Type B pancreatic cell (in vitro differentiated cells): Measurements from ENCODE around the gene FBXO17. TPM values are rescaled to one million over a fixed set of nuclear protein-coding genes. Genes with fewer than 3 reads are reported as not detected.

ENCODE experiments used
- DNase-seq: peaks from one replicate; pipeline ENCODE4 v3.0.0; 2021; ENCODE audit warnings: mixed read lengths; ENCODE audit not compliant: unreplicated experiment; ENCODE audit errors: extremely low spot score
- H3K27ac Mint-ChIP-seq: 2 replicates; pipeline ENCODE4 v1.8.0; 2021; ENCODE audit warnings: mild to moderate bottlenecking, mixed read lengths
- H3K27me3 Mint-ChIP-seq: 2 replicates; pipeline ENCODE4 v1.8.0; 2021; ENCODE audit warnings: mixed read lengths
- H3K36me3 Mint-ChIP-seq: 2 replicates; pipeline ENCODE4 v1.8.0; 2021; ENCODE audit warnings: mixed read lengths
- H3K4me1 Mint-ChIP-seq: one replicate; pipeline ENCODE4 v1.8.0; 2021; ENCODE audit warnings: mixed read lengths; ENCODE audit not compliant: unreplicated experiment
- H3K4me3 Mint-ChIP-seq: 2 replicates; pipeline ENCODE4 v1.8.0; 2021; ENCODE audit warnings: mild to moderate bottlenecking, mixed read lengths
- H3K9me3 Mint-ChIP-seq: 2 replicates; pipeline ENCODE4 v1.8.0; 2021; ENCODE audit warnings: mixed read lengths
- total RNA-seq: library from RNA; stranded (reverse); gene quantifications from 2 replicates; pipeline ENCODE4 v1.2.1, GENCODE V29; 2021; ENCODE audit warnings: low replicate concordance
- TF ChIP-seq, protein P1 (sequence below): fragments of 200-600 bp; sonication (generic); conservative IDR thresholded peaks from 2 replicates; pipeline ENCODE4 v1.5.0; 2021; ENCODE audit warnings: antibody characterized with exemption, mild to moderate bottlenecking

The FBXO17 gene
- total RNA-seq, 1 donor from 2014 or later: 26.0 TPM

DNA sequence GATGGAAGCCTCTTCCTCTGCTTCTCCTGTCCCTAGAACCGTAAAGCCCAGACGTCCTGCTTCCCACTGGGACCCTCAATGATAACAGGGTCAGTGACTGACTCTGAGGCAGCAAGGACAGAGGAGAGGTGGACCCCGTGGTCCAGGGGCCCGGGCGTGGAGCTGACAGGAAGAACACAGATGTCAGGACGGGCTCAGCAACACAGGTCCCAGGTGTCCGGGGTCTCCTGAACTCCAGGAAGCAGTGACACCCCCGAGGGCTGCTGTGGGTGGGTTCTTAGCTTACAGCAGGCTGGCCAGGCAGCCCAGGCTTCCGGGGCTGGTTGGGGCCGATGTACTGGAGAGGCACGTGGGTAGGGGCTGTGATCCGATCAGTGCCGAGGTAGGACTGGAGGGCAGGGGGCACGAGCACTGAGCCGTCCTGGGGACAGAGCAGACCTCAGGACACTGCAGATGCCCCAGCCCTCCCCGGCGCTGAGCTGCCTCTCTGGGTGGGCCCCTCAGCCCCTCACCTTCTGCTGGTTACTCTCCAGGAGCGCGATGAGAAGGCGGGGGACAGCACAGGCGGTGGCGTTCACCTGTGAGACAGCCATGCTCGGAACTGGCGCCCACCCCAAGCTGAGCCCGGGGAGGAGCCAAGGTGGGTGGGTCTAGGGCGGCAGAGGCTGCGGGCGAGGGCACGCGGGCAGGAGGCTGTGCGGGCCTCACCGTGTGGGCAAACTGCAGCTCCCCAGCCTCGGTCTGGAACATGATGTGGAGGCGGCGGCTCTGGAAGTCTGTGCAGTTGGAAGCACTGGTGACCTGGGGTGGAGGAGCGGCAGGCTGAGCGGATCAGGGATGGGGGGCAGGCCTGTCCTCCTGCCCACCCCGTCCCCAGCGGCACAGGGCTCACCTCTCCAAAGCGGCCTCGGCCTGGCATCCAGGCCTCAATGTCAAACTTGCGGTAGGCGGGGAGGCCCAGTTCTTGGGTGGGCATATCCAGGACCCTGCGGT lies 59.9 kb downstream of the FBXO17 start:
- Mint-ChIP-seq H3K4me3 (no peak overlapping the region), H3K27ac (no peak overlapping the region), H3K9me3 (no peaks in the 10 kb centered on the region), H3K4me1 (peaks cover 3% of the 10 kb centered on the region), H3K36me3 (peaks cover 3% of the 10 kb centered on the region), H3K27me3 (no peaks in the 10 kb centered on the region)
- no peak for DNase-seq
- TF ChIP-seq, protein P1, sequence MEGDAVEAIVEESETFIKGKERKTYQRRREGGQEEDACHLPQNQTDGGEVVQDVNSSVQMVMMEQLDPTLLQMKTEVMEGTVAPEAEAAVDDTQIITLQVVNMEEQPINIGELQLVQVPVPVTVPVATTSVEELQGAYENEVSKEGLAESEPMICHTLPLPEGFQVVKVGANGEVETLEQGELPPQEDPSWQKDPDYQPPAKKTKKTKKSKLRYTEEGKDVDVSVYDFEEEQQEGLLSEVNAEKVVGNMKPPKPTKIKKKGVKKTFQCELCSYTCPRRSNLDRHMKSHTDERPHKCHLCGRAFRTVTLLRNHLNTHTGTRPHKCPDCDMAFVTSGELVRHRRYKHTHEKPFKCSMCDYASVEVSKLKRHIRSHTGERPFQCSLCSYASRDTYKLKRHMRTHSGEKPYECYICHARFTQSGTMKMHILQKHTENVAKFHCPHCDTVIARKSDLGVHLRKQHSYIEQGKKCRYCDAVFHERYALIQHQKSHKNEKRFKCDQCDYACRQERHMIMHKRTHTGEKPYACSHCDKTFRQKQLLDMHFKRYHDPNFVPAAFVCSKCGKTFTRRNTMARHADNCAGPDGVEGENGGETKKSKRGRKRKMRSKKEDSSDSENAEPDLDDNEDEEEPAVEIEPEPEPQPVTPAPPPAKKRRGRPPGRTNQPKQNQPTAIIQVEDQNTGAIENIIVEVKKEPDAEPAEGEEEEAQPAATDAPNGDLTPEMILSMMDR: no peak

DNA sequence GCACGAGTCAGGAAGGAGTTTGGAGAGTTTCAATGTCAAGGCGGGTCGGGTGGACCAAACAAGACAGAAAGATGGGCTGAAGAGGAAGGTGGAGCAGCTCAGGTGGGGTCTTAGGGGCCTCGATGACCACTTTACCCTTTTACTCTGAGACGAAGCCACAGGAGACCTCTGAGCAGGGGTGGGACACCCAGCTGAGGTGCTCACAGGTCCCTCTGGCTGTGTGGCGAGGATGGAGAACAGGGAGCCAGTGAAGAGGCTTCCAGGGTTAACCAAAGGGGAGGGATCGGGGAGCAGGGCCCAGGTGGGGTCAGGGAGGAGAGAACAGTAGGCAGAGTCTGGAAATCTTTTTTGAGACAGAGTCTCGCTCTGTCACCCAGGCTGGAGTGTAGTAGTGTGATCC lies 61.6 kb downstream of the FBXO17 start:
- no peaks in the 10 kb centered on the region for H3K9me3 Mint-ChIP-seq
- TF ChIP-seq, protein P1: no peak
- H3K36me3 Mint-ChIP-seq: peaks cover 3% of the 10 kb centered on the region
- no peaks in the 10 kb centered on the region for H3K27me3 Mint-ChIP-seq
- DNase-seq: no peak
- H3K4me3 Mint-ChIP-seq: no peak overlapping the region
- H3K27ac Mint-ChIP-seq: no peak overlapping the region
- H3K4me1 Mint-ChIP-seq: no peaks in the 10 kb centered on the region

DNA sequence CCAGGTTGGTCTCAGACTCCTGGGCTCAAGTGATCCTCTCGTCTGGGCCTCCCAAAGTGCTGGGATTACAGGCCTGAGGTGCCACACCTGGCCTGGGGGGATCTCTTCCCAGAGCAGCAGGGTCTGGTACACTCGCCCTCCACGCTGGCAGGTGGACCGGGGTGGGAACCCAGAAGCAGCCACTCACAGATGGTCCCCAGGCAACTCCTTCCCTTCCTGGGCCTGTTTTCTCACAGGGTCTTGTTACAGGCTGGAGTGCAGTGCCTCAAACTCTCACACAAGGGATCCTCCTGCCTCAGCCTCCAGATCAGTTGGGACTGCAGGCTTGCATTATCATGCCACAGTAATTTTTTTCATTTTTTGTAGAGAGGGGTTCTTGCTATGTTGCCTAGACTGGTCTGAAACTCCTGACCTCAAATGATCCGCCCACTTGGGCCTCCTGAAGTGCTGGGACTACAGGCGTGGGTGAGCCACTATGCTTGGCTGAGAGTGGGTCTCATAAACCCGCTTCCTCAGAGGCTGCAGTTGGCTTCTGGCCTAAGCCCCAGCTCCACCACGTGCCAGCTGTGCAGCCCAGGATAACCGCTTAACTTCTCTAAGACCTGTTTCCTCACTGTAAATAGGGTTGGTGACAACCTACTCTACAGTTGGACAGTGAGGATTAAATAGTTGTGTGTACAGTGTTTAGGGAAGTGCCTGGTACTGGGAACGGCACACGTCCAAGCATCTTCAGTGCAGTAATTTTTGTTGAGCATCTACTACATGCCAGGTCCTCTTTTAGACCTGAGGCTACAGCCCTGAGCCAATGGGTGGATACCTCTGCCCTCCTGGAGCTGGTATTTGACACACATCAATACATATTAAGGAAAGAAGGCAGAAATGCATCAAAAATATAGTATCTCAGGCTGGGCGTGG lies 62.7 kb downstream of the FBXO17 start:
- H3K4me3 Mint-ChIP-seq: no peak overlapping the region
- H3K36me3 Mint-ChIP-seq: peaks cover 4% of the 10 kb centered on the region
- H3K27me3 Mint-ChIP-seq: no peaks in the 10 kb centered on the region
- no peaks in the 10 kb centered on the region for H3K9me3 Mint-ChIP-seq
- no peak overlapping the region for H3K27ac Mint-ChIP-seq
- TF ChIP-seq, protein P1: no peak
- no peak for DNase-seq
- H3K4me1 Mint-ChIP-seq: no peaks in the 10 kb centered on the region

DNA sequence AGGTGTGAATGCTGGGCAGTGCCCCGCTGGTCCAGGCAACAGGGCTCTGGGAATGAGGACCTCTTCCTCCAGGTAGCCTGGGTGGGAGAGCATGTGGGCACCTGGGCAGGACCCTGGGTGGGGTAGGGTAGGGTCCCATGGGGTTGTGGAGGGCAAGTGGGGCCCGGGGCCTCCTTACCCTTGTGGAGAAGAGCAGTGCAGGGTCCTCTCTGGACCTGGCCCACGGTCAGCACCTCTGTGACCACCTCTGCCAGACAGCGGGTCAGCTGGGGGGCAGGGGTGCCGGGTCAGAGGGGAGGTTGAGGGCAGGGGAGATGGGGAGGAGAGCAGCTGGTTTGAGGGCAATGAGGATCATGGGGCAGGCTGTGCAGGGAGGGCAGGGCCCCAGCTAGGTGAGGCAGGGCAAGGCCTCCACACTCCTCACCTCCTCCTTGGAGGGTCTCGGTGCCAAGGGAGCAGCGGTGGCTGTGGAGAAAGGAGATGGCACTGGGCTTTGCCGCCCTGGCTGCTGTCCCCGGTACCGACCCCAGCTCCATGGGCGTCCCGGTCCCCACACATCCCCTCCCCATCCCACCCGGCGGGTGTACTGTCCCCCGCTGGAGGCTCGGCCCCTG lies 64.0 kb downstream of the FBXO17 start:
- peaks cover 9% of the 10 kb centered on the region for H3K36me3 Mint-ChIP-seq
- H3K4me1 Mint-ChIP-seq: no peaks in the 10 kb centered on the region
- DNase-seq: no peak
- TF ChIP-seq, protein P1: no peak
- no peak overlapping the region for H3K4me3 Mint-ChIP-seq
- no peaks in the 10 kb centered on the region for H3K9me3 Mint-ChIP-seq
- no peak overlapping the region for H3K27ac Mint-ChIP-seq
- no peaks in the 10 kb centered on the region for H3K27me3 Mint-ChIP-seq

DNA sequence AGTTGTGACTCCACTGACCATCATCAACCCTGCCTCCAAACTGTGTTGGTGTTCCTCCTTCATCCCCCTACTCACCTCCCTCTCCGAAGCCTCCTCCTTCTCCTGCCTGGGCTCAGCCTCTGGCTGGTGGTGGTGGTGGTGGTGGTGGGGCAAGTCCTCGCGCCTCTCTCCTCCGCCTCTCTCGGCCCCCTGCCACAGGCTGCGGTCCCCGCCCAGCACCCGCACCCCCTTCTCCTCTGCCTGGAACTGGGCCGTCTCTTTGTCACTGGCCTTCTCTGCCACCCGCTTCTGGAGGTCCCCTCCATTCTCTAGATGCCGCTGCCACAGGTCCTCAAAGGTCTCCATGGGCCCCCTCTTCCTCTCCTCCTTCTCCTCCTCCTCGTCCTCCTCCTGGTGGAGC lies 65.1 kb downstream of the FBXO17 start:
- DNase-seq: no peak
- Mint-ChIP-seq H3K4me1 (no peaks in the 10 kb centered on the region), H3K4me3 (no peak overlapping the region), H3K27ac (no peak overlapping the region), H3K27me3 (no peaks in the 10 kb centered on the region), H3K36me3 (peaks cover 9% of the 10 kb centered on the region), H3K9me3 (no peaks in the 10 kb centered on the region)
- TF ChIP-seq, protein P1: no peak
